Measurements from ENCODE around the gene ARHGAP31.

Gene ARHGAP31

GRCh38 chr3:119396870-119397269, 102.7 kb downstream of the ARHGAP31 start:
- DNase-seq (ENCODE audit: low read depth) = no peak
- no peak overlapping the region for H3K4me3 ChIP-seq (ENCODE audit: control insufficient read depth, low read depth, low read length)
- TF ChIP-seq CTCF (conservative IDR thresholded peaks at IDR 0.05; ENCODE audit: control insufficient read depth, insufficient read depth, low read depth, low read length) = no peak

GRCh38 chr3:119400466-119400865, 106.3 kb downstream of the ARHGAP31 start:
- no peak overlapping the region for H3K4me3 ChIP-seq (ENCODE audit: control insufficient read depth, low read depth, low read length)
- TF ChIP-seq CTCF (conservative IDR thresholded peaks at IDR 0.05; ENCODE audit: control insufficient read depth, insufficient read depth, low read depth, low read length) = no peak
- DNase-seq (ENCODE audit: low read depth) = no peak

GRCh38 chr3:119401069-119401468, 106.9 kb downstream of the ARHGAP31 start:
- H3K4me3 ChIP-seq (ENCODE audit: control insufficient read depth, low read depth, low read length) = no peak overlapping the region
- no peak for DNase-seq (ENCODE audit: low read depth)
- TF ChIP-seq CTCF (conservative IDR thresholded peaks at IDR 0.05; ENCODE audit: control insufficient read depth, insufficient read depth, low read depth, low read length) = no peak

- no peak for DNase-seq (ENCODE audit: low read depth)
- TF ChIP-seq CTCF (conservative IDR thresholded peaks at IDR 0.05; ENCODE audit: control insufficient read depth, insufficient read depth, low read depth, low read length) = no peak
- no peak overlapping the region for H3K4me3 ChIP-seq (ENCODE audit: control insufficient read depth, low read depth, low read length)
These were observed 107.6 kb downstream of the ARHGAP31 start for GRCh38 chr3:119401503-119402440.

GRCh38 chr3:119402791-119403190, 108.6 kb downstream of the ARHGAP31 start:
- no peak for TF ChIP-seq CTCF (conservative IDR thresholded peaks at IDR 0.05; ENCODE audit: control insufficient read depth, insufficient read depth, low read depth, low read length)
- no peak overlapping the region for H3K4me3 ChIP-seq (ENCODE audit: control insufficient read depth, low read depth, low read length)
- no peak for DNase-seq (ENCODE audit: low read depth)

GRCh38 chr3:119403201-119403600, 109.0 kb downstream of the ARHGAP31 start:
- H3K4me3 ChIP-seq (ENCODE audit: control insufficient read depth, low read depth, low read length) = no peak overlapping the region
- DNase-seq (ENCODE audit: low read depth) = no peak
- no peak for TF ChIP-seq CTCF (conservative IDR thresholded peaks at IDR 0.05; ENCODE audit: control insufficient read depth, insufficient read depth, low read depth, low read length)
